Astrocyte of the spinal cord (primary cell): ENCODE measurements around the gene IL17RB.

Experiments used
- DNase-seq: peaks from one replicate; pipeline ENCODE4 v3.0.0; 2011; ENCODE audit warnings: low read depth, low spot score
- H3K4me3 ChIP-seq: 2 replicates; pipeline ENCODE4 v1.5.1; 2011; ENCODE audit warnings: low read depth, mild to moderate bottlenecking, low read length, moderate library complexity
- CTCF ChIP-seq: IDR thresholded peaks from 2 replicates; pipeline ENCODE4 v1.5.1; 2012; ENCODE audit warnings: low read depth, mild to moderate bottlenecking, low read length, inconsistent platforms
- in situ Hi-C: cut with HindIII; loops from 2 replicates; pipeline ENCODE4 v1.10.0; 2017; ENCODE audit warnings: low sequenced_read_pairs

IL17RB gene

GRCh38 chr3:53900666-53901331, 54.4 kb downstream of the IL17RB start:
- in situ Hi-C loops, result no loop called here
- TF ChIP-seq CTCF, result no peak
- H3K4me3 ChIP-seq, result no peak overlapping the region
- DNase-seq, result no peak

DNA sequence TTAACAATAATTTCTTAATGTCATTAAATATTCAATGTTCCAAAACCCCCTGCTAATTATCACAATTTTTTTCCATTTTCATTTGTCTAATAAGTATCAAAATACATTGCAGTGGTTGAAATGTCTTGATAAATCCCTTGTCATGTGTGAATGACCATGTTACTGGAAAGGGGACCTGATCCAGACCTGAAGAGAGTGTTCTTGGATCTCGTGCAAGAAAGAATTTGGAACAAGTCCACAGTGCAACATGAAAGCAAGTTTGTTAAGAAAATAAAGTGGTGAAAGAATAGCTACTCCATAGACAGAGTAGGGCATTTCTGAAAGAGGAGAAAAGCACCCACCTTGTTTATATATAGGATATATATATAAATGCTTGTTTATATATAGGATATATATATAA, 55.7 kb downstream of the IL17RB start:
- H3K4me3 ChIP-seq, result no peak overlapping the region
- no peak for TF ChIP-seq CTCF
- DNase-seq, result no peak
- in situ Hi-C loops, result no loop called here

GRCh38 chr3:53902711-53903110, 56.3 kb downstream of the IL17RB start:
- DNase-seq, result no peak
- no peak for TF ChIP-seq CTCF
- in situ Hi-C loops, result no loop called here
- no peak overlapping the region for H3K4me3 ChIP-seq

DNA sequence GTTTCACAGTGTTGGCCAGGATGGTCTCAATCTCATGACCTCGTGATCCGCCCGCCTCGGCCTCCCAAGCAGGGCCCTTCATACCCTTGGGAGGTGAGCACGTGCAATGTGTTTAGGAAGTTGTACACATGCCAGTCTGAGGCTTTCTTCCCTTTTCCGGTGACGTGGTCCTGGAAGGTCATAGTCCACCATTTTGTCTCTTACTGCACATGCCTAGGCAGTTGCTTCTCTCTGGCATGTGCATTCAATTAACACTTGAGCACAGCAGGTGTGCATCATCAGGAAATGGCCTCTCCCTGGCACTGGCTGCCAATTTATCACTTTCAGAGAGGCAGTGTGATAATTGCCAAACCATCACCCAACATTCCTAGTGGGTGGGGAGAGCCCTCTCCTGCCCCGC, 67.0 kb downstream of the IL17RB start:
- H3K4me3 ChIP-seq, result no peak overlapping the region
- no peak for TF ChIP-seq CTCF
- in situ Hi-C loops, result no loop called here
- DNase-seq, result no peak
